H4 (cell line): ENCODE measurements around the gene INSL6. TPM values are rescaled to one million over a fixed set of nuclear protein-coding genes. Genes with fewer than 3 reads are reported as not detected.
A peak's percentile ranks its signal among the peaks of the same experiment; 100 is the strongest.
"Not testable (repeated sequence)": the region's sequence is repeated elsewhere in the genome, so short reads cannot be mapped to it uniquely, and the experiment has no call there.

ENCODE experiments used
- DNase-seq: peaks from one replicate; pipeline ENCODE4 v3.0.0-alpha.2; 2015; ENCODE audit warnings: low spot score
- total RNA-seq: library from RNA; depleted of rRNA; stranded (reverse); fragments of >200 nt; shearing (Covaris generic); gene quantifications from 2 replicates; pipeline ENCODE4 v1.2.3, GENCODE V29; 2014; rRNA removed

INSL6 gene, protein sequence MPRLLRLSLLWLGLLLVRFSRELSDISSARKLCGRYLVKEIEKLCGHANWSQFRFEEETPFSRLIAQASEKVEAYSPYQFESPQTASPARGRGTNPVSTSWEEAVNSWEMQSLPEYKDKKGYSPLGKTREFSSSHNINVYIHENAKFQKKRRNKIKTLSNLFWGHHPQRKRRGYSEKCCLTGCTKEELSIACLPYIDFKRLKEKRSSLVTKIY
- not detected in 2 replicates for total RNA-seq

GRCh38 chr9:5185220-5185840 lies at the start of gene INSL6:
TSS of gene INSL6 (minus strand) at chr9:5185639. CDS start at chr9:5185602, 37 bp downstream.
- DNase-seq, result no peak

DNA sequence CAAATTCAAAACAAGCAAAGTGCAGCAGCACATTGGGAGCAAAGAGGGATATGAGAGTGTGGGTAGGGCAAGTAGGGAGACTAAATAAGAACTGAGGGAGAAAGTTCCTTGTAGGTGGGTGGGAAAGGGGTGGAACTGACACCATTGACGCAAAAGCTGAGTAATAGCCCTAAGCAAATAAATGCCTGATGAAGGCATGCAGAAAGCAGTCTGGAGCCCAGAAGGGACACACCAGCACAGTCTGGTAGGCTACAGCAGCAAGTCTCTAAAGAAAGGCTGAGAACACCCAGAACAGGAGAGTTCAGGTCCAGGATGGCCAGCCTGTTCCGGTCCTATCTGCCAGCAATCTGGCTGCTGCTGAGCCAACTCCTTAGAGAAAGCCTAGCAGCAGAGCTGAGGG lies 45.8 kb upstream of the INSL6 start, which contains the start of gene INSL4:
Gene INSL4 (plus strand): TSS at position 208 of the 400 bp plus-strand sequence. CDS start 105 bp downstream, at position 313.
- no peak for DNase-seq

DNA sequence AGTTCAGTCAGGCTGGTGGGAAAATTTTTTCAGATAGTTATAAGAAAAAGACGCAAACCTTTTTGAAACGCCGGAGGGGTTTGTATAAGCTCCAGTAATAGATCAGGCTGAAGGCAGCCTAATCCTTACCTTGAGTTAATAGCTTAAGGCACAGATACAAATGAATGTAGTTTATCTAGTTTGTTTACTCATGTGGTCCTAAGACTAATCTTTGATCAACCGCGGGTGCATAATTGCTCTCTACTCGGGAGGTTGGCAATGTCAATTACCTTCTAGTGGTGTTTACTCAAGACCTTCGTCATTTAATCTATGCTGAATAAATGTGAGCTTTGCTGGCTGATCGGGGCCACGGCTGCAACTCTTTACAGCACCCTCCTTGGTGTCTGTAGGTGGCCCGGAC lies 45.1 kb upstream of the INSL6 start:
- no peak for DNase-seq

GRCh38 chr9:5205071-5205470 lies 19.6 kb upstream of the INSL6 start:
- no peak for DNase-seq

- DNase-seq, result no peak
Observed at GRCh38 chr9:5195463-5195862, 10.0 kb upstream of the INSL6 start.

GRCh38 chr9:5193345-5193744 lies 7.9 kb upstream of the INSL6 start:
- DNase-seq, result no peak

- DNase-seq, result no peak
Observed at GRCh38 chr9:5191985-5192384, 6.5 kb upstream of the INSL6 start.

- DNase-seq, result no peak
Observed at GRCh38 chr9:5188060-5188984, 2.9 kb upstream of the INSL6 start.

GRCh38 chr9:5186416-5187169 lies 1.2 kb upstream of the INSL6 start:
- DNase-seq, result peak; percentile 43

DNA sequence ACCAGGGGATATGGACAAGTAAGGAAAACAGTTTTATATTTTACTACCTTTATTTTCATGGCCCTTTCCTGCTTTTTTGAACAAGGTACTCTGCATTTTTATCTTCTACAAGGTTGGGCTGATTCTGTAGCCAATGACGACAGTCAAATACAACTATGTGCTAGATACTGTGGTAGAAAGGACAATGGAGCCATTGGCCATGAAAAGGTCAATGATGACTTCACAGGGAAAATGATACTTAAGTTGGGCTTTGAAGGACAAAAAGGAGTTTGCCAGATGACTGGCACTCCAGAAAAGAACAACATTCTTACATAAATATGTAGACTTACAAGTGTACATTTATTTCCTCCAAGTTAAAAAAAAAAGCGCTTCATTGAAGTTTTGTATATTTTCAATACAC lies 663 bp downstream of the INSL6 start:
- DNase-seq, result no peak

DNA sequence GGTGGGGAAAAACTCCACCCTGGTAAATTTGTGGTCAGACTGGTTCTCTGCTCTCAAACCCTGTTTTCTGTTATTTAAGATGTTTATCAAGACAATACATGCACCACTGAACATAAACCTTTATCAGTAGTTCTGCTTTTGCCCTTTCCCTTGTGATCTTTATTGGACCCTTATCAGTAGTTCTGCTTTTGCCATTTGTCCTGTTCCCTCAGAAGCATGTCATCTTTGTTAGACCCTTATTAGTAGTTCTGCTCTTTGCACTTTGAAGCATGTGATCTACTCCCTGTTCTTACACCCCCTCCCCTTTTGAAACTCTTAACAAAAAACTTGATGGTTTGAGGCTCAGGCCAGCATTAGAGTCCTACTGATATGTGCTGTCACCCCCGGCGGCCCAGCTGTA lies 4.8 kb downstream of the INSL6 start:
- not testable (repeated sequence) for DNase-seq

GRCh38 chr9:5178126-5178805 lies 7.2 kb downstream of the INSL6 start:
- DNase-seq, result no peak

- no peak for DNase-seq
Observed at GRCh38 chr9:5146241-5146640, 39.2 kb downstream of the INSL6 start.

DNA sequence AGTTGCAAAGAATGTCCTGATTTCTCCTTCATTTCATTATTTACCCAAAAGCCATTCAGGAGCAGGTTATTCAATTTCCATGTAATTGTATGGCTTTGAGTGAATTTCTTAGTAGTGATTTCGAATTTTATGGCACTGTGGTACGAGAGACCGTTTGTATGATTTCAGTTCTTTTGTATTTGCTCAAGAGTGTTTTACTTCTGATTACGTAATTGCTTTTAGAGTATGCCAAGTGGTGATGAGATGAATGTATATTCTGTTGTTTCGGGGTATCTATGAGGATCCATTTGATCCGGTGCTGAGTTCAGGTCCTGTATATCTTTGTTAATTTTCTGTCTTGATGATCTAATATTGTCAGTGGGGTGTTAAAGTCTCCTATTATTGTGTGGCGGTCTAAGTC lies 41.2 kb downstream of the INSL6 start:
- no peak for DNase-seq

- no peak for DNase-seq
Observed at GRCh38 chr9:5140151-5140550, 45.3 kb downstream of the INSL6 start.

DNA sequence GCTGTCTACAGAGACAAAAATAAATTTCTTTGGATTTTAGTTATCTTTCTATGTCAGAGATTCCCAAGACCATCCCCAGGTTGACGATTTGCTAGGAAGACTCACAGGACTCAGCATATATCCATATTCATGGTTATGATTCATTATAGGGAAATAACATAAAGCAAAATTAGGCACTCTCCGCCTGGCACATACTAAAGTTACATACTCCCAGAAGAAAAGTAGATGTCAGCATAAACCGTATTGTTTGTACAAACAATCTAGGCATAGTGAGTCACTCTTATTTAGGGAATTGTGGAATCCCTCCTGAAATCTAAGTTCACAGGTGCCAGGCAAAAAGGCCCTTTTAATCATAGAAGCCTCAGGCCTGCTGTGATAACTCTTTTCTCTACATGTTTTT lies 62.9 kb downstream of the INSL6 start:
- DNase-seq, result no peak

GRCh38 chr9:5122116-5122515 lies 63.3 kb downstream of the INSL6 start:
- no peak for DNase-seq

- no peak for DNase-seq
Observed at GRCh38 chr9:5113994-5114748, 71.3 kb downstream of the INSL6 start.
